NCI-H226 (cell line): Measurements from ENCODE around the gene GMNC.
"Not testable (repeated sequence)": the region's sequence is repeated elsewhere in the genome, so short reads cannot be mapped to it uniquely, and the experiment has no call there.

Source experiments
- DNase-seq: peaks from one replicate; pipeline ENCODE4 v3.0.0-alpha.2; 2015

Gene GMNC

DNA sequence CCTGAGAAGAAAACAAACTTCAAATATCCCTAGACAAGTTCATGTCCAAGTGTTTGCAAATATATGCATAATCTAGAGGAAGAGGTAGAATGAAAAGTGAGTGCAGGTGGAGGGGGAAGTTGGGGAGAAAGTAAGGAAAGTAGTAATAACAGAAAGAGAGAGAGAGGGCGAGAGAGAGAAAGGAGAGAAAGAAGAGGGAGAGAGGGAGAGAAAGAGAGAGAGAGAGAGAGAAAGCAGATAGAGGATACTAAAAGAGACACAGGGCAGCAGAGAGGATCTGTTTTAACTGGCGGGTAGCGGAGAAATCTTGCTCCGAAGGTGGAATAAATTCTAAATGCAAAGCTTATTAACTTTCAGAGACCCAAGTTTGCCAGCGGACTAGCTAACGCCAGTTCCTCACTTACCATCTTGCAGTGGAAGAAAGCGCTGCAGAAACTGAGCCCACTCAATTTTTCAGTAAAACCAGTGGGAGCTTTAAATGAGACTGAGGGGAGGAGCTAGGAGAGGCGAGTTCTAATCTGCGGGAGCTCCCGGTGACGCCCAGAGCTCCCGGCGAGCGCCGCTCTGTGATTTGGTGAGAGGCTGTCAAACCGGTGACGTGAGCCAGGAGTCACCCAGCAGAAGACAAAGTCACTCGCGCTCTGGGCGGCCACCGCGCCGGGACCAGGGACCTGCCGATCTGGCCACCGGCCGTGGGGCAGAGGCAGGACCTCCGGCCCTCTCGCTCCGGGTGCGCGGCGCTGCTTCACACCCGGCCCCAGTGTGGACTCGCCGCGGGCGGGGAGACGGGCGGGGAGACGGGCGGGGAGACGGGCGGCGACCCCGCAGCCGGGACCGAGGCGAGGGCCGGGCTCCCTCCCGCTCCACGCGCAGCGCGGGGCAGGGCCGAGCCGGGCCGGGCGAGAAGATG lies at the start of gene GMNC:
Gene GMNC (minus strand): TSS at position 486 of the 910 bp plus-strand sequence. CDS start 79 bp downstream, at position 407.
- peak; percentile 29 for DNase-seq

GRCh38 chr3:190911382-190911781 lies 48.9 kb upstream of the GMNC start:
- DNase-seq = no peak

GRCh38 chr3:190909908-190910307 lies 47.4 kb upstream of the GMNC start:
- no peak for DNase-seq

- no peak for DNase-seq
These were observed 40.7 kb upstream of the GMNC start for GRCh38 chr3:190903156-190903555.

DNA sequence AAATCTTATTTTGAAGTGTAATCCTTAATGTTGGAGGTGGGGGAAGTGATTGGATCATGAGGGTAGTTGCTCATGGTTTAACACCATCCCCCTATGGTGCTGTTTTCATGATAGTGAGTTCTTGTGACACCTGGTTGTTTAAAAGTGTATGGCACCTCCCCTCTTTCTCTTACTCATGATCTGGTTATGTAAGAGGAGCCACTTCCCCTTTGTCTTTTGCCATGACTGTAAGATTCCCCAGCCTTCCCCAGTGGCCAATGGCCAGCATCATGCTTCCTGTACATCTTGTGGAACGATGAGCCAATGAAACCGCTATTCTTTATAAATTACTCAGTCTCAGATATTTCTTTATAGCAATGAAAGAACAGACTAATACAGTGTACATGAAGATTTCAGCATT lies 39.8 kb upstream of the GMNC start:
- DNase-seq = peak; percentile 47

DNA sequence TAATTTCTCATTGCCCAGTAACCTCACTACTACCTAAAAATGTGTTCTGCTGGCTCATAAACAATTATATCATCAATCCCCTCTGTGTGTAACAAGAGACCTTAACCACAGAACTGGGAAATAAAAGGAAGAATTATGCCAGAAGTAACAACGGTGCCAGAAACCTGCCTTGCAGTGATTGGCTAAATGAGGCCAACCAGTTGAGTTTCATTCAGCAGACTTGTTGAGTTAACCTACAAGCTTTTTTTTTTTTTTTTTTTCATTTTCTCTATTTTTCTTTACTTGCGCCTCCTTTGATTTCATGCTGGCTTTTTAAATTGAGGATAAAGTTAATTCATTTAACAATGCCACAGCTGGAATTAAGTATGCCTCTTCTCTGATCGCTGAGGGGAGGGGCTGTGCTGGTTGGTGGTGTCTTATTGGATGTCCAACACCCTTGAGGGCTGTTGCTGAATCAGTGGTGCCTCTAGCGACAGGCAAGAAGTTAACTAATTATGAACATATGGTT lies 30.0 kb upstream of the GMNC start:
- no peak for DNase-seq

DNA sequence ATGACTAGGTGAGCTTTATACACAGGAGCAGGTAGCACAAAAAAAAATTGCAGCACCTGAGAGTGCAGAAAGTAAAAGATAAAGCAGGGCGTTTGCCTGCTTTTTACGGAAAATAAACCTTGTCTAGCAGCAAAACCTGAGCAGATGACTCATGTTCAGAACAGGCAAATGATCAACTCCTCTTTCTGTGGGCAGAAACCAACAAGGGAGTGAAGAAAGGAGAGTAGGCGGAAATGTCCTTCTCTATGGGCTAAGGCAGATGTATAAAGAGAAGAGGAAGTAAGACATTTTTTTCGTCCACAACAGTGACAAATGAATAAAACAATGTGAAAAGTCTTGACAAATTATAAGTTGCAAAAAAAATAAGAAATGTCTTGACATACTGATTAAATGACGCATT lies 24.5 kb upstream of the GMNC start:
- DNase-seq = peak; percentile 64

GRCh38 chr3:190883973-190884832 lies 21.7 kb upstream of the GMNC start:
- peak; percentile 56 for DNase-seq

DNA sequence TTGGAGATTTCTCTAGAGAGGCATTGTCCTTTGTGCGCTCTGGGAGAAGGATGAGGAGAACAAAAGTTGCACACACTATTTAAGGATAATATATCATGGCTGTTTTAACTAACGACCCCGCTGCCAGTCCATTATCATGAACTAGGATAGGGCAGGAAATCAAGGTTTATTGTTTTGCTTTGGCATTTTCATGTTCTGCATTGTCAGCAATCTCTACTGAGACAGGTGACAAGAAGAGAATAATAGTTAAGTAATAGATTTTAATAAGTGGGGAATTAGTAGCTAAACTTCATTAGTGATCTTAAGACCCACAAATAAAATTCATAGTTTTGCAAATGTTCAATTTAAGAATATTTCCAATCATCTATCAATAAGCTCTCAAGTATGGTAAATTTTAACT lies 20.6 kb upstream of the GMNC start:
- DNase-seq = no peak

GRCh38 chr3:190877925-190878324 lies 15.4 kb upstream of the GMNC start:
- DNase-seq = no peak

DNA sequence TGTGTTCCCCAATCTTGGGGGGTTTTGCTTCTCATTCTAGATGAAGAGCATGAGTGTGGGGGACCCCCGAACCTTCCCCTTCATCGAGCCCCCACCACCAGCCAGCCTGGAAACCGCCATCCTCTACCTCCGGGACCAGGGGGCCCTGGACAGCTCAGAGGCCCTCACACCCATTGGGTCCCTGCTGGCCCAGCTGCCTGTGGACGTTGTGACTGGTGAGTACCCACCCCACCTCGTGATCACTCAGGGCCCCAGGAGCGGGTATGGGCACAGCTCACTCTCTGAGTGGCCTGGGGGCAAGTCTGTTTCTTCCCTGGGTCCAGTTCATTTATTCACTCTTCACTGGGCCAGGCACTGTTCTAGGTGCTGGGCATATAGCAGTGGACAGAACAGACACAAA lies 13.9 kb upstream of the GMNC start:
- DNase-seq = not testable (repeated sequence)

- DNase-seq = not testable (repeated sequence)
These were observed 12.6 kb upstream of the GMNC start for GRCh38 chr3:190875061-190875460.

DNA sequence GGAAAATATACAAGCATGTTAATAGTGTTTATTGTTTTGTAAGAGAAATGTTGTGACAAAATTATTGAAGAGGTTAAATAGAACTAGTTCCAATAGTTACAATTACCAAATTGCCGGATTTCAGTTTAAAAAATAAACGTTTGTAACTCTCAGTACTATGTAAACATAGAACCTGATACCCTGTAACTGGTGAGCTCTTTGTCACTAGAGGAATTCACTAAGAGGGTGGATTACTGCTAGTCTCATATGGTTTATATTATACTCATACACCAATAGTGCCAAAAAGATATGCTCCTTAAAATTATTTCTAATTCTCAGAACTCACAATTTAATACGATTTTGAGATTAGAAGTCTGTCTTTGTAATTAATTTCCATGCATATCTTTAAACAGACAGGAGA lies 7.6 kb upstream of the GMNC start:
- no peak for DNase-seq

DNA sequence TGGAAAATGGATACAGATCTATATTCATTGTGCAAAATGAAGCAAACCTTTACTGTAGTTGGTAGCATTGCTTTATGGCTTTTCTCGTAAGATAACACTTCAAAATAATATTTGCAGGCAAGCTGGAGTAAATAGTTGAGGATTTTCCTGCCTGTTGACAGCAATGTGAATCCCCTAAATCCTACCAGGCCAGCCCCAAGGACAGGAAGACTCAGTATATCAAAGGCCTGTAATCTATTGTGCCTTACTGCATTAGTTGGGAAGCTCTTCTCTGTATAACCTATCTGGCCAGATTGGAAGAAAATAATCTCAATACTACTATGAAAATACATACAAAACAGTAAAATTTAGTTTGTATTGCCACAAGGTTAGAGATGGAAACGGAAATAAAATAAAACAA lies 4.6 kb upstream of the GMNC start:
- no peak for DNase-seq

DNA sequence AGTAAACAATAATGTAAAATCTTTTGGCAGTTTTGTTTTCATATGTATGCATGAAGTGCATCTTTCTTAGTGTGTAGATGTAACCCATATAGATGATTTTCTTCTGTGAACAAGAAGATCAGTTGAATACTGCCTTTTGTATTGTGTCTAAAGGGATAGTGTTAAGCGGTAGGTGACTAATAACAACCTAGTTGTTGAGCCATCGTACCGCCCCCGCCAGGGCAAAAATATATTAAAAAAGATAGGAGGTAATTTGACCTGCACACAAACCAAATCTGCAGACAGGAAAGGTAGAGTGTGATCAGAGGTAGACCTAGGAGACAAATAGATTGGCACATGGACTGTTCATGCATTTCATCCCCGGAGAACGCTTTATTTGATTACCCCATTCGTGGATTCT lies 3.3 kb upstream of the GMNC start:
- DNase-seq = no peak

- DNase-seq = no peak
These were observed 2.9 kb upstream of the GMNC start for GRCh38 chr3:190865419-190865818.

- no peak for DNase-seq
These were observed 1.5 kb upstream of the GMNC start for GRCh38 chr3:190864002-190864401.

DNA sequence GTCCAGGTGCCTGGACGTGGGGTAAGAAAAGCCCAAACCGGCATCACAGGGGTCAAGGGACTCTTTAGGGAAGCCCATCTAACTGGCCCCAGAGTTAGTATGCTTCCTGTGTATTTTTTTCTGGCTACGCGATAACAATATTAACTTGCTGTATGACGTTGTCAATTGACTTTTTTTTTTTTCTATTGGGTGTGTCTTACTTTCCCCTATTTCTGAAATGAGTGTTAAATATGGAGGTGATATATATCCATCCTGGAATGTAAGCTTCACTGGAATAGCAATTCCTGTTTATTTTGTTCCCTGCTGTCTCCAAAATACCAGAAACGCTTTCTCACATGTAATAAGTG lies 598 bp upstream of the GMNC start:
- DNase-seq = no peak

- no peak for DNase-seq
These were observed 2.0 kb downstream of the GMNC start for GRCh38 chr3:190860521-190860920.

- no peak for DNase-seq
These were observed 7.3 kb downstream of the GMNC start for GRCh38 chr3:190855151-190855550.

- no peak for DNase-seq
These were observed 8.4 kb downstream of the GMNC start for GRCh38 chr3:190854062-190854461.

DNA sequence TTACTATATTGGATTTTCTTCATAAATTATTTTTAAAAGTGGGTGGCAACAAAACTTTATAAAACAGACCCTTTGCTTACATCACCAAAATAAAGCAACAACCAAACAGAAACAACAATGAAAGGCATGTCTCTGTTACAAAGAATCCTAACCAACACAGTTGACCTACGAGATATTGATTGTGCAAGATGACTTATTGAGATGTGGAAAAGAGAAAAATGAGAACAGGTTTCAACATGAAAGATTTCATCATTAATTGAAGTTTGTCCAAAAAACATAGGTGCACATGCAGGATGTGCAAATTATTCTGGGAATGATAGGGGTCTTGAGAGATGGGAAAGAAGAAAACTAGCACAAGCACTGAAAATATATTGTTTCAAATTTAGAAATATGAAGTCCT lies 9.0 kb downstream of the GMNC start:
- DNase-seq = no peak

DNA sequence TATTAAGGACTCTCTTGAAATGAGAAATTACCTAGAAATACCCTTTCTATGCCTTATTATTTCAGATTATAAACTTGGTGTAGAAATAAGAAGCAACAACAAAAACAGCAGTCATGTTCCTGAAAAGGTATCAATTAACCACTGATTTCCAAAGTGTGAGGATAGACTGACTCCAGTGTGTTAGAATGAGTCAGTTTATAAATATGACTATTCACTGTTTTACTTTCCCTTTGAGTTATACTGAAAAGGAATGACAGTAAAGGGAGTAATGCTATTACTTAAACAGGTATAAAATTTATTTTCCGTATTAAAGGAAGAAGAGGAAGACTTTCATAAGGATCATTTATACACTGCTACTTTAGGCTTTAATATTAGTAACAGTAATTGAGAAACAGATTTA lies 12.9 kb downstream of the GMNC start:
- DNase-seq = no peak

DNA sequence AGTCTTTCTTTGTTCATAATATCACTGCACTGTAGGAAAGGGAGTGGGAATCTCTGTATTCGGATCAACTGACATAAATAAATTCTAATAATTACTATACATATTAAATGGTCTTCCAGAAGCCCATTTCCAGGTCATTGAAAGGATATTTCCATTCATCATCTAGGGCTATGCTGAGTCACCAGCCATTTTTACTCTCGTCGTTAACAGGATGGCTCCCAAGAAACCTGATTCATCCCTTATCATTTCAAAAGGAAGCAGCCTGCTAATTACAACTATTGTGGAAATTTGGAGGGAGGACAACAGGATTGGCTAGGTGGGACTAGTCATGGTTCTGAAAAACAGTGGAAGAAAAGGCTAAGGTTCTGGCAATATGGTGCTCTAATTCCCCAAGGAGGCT lies 13.6 kb downstream of the GMNC start:
- DNase-seq = peak; percentile 34
